Skeletal muscle cell (primary cell): Measurements from ENCODE around the gene TRMT1.

ENCODE experiments used
- DNase-seq: peaks from one replicate; pipeline ENCODE4 v3.0.0-alpha.2; 2010; ENCODE audit warnings: low read depth
- H3K4me3 ChIP-seq: 2 replicates; pipeline ENCODE4 v1.5.1; 2011; ENCODE audit warnings: low read depth, mild to moderate bottlenecking, control low read depth, low read length, moderate library complexity

TRMT1 gene

GRCh38 chr19:13129384-13129783, 12.8 kb upstream of the TRMT1 start:
- H3K4me3 ChIP-seq: no peak overlapping the region
- no peak for DNase-seq

GRCh38 chr19:13128583-13128982, 12.0 kb upstream of the TRMT1 start:
- no peak for DNase-seq
- no peak overlapping the region for H3K4me3 ChIP-seq

GRCh38 chr19:13127811-13128575, 11.5 kb upstream of the TRMT1 start:
- no peak overlapping the region for H3K4me3 ChIP-seq
- DNase-seq: no peak

GRCh38 chr19:13127051-13127450, 10.5 kb upstream of the TRMT1 start:
- no peak for DNase-seq
- no peak overlapping the region for H3K4me3 ChIP-seq

- no peak for DNase-seq
- H3K4me3 ChIP-seq: no peak overlapping the region
Measured at GRCh38 chr19:13122980-13123957, 6.7 kb upstream of the TRMT1 start.

GRCh38 chr19:13122275-13122878, 5.8 kb upstream of the TRMT1 start:
- no peak overlapping the region for H3K4me3 ChIP-seq
- no peak for DNase-seq

- no peak overlapping the region for H3K4me3 ChIP-seq
- DNase-seq: no peak
Measured at GRCh38 chr19:13121551-13122274, 5.2 kb upstream of the TRMT1 start.

- DNase-seq: no peak
- H3K4me3 ChIP-seq: no peak overlapping the region
Measured at GRCh38 chr19:13120817-13121216, 4.3 kb upstream of the TRMT1 start.

GRCh38 chr19:13120031-13120430, 3.5 kb upstream of the TRMT1 start:
- no peak for DNase-seq
- peak overlapping the region; percentile 96 for H3K4me3 ChIP-seq

- DNase-seq: no peak
- peak overlapping the region; percentile 96 for H3K4me3 ChIP-seq
Measured at GRCh38 chr19:13119627-13120026, 3.1 kb upstream of the TRMT1 start.

GRCh38 chr19:13118424-13119193, 2.1 kb upstream of the TRMT1 start:
- no peak for DNase-seq
- H3K4me3 ChIP-seq: peak overlapping the region; percentile 96

- H3K4me3 ChIP-seq: peak within 1 kb of the TSS; percentile 96
- DNase-seq: peak; percentile 54
Measured at GRCh38 chr19:13117772-13118423, 1.4 kb upstream of the TRMT1 start, which contains the start of gene NACC1. TSS of gene NACC1 (plus strand) at chr19:13118264. CDS start at chr19:13135208, 16,944 bp downstream.

- no peak for DNase-seq
Measured at GRCh38 chr19:13117176-13117771, 734 bp upstream of the TRMT1 start.

GRCh38 chr19:13115936-13116281, 631 bp downstream of the TRMT1 start:
- H3K4me3 ChIP-seq: peak overlapping the region; percentile 84
- no peak for DNase-seq

More at GRCh38 chr19:13117176-13117771, 734 bp upstream of the TRMT1 start:
- H3K4me3 ChIP-seq: peak overlapping the region; percentile 84

GRCh38 chr19:13112555-13112954, 4.0 kb downstream of the TRMT1 start:
- H3K4me3 ChIP-seq: no peak overlapping the region
- DNase-seq: no peak

- no peak for DNase-seq
- H3K4me3 ChIP-seq: no peak overlapping the region
Measured at GRCh38 chr19:13110099-13110610, 6.4 kb downstream of the TRMT1 start.

- no peak overlapping the region for H3K4me3 ChIP-seq
- DNase-seq: no peak
Measured at GRCh38 chr19:13109361-13110098, 7.0 kb downstream of the TRMT1 start.
